VCaP (cell line): ENCODE data around the gene RARS1.

Experiments
- H3K27ac ChIP-seq: fragments of 450-650 bp; 2 replicates; pipeline ENCODE4 v1.5.1; 2017
- TF ChIP-seq, protein P1 (sequence below): fragments of 450-650 bp; conservative IDR thresholded peaks from 2 replicates; pipeline ENCODE4 v1.5.1; 2017; ENCODE audit warnings: mild to moderate bottlenecking, moderate library complexity

RARS1 gene

DNA sequence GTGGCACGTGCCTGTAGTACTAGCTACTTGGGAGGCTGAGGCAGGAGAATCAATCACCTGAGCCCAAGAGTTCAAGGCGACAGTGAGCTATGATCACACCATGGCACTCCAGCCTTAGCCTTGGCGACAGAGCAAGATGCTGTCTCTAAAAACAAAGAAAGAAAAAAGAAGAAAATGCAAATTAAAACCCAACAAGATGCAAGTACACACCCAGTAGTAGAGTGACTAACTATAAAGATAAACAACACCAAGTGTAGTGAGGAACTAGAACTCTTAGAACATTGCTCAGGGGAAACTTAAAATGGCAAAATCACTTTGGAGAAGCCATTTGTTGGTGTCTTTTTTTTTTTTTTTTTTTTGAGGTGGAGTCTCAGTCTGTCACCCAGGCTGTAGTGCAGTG lies 34.7 kb upstream of the RARS1 start:
- TF ChIP-seq, protein P1, sequence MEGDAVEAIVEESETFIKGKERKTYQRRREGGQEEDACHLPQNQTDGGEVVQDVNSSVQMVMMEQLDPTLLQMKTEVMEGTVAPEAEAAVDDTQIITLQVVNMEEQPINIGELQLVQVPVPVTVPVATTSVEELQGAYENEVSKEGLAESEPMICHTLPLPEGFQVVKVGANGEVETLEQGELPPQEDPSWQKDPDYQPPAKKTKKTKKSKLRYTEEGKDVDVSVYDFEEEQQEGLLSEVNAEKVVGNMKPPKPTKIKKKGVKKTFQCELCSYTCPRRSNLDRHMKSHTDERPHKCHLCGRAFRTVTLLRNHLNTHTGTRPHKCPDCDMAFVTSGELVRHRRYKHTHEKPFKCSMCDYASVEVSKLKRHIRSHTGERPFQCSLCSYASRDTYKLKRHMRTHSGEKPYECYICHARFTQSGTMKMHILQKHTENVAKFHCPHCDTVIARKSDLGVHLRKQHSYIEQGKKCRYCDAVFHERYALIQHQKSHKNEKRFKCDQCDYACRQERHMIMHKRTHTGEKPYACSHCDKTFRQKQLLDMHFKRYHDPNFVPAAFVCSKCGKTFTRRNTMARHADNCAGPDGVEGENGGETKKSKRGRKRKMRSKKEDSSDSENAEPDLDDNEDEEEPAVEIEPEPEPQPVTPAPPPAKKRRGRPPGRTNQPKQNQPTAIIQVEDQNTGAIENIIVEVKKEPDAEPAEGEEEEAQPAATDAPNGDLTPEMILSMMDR, result no peak
- H3K27ac ChIP-seq, result no peak overlapping the region

DNA sequence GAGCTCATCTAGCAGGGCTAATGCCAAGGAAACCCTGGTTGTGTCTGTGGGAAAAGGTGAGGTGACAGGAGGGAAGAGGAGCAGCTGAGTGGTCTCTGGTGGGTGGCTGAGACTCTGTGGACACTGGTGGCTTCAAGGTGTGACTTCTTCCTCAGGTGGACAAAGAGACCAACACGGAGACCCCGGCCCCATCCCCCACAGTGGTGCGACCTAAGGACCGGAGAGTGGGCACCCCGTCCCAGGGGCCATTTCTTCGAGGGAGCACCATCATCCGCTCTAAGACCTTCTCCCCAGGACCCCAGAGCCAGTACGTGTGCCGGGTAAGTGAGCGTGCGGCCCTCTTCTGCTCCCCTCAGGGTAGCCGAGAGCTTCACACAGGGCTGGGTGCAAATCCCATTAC lies 31.1 kb upstream of the RARS1 start:
- TF ChIP-seq, protein P1, result no peak
- no peak overlapping the region for H3K27ac ChIP-seq

DNA sequence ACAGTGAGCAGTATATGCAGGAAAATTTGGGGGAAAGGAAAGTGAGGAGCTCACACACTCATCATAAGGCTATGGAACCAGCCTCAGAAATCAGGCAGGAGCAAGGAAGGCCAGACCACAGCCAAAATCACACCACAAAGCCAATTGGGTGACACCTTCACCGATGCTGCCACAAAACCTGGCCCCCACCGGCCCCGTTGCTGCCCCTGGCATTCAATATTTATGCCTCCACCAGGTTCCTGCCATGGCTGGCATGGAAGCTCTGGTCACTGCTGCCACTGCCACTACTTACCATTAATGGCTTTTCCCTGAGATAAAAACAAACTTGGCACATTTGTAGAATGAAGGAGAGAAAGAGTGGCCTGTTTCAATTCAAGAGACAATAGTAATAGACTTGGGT lies 28.7 kb upstream of the RARS1 start:
- H3K27ac ChIP-seq, result no peak overlapping the region
- TF ChIP-seq, protein P1, result no peak

DNA sequence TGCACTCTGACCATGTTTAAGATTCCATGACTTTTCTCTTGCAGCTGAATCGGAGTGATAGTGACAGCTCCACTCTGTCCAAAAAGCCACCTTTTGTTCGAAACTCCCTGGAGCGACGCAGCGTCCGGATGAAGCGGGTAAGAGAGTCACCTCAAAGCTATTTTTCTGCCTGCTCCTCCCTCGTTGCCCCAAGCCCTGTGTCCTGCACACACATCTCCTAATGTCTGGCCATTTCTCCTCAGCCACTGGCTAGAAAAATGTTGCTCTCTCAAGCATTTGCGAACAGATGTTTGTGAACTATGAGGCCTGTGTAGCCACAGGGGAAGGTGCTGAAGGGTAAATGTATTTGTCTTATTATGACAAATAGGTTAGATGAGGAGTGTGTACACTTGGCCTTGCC lies 25.7 kb upstream of the RARS1 start:
- TF ChIP-seq, protein P1, result no peak
- H3K27ac ChIP-seq, result no peak overlapping the region

DNA sequence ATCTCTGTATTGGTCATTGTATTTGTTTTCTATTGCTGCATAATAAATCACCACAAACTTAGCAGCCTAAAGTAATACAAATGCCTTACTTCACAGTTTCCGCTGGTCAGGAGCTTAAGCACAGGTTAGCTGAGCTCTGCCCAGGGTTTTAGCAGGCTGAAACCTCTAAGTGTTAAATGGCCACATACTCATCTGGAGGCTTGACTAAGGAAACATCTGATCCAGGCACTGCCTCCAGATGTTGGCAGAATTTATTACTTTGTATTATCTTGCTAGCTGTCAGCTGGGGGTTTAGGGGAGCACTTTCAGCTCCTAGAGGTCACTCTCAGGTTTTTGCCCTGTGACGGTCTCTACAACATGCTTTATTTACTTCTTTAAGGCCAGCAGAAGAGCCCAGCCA lies 23.2 kb upstream of the RARS1 start:
- H3K27ac ChIP-seq, result no peak overlapping the region
- TF ChIP-seq, protein P1, result no peak

DNA sequence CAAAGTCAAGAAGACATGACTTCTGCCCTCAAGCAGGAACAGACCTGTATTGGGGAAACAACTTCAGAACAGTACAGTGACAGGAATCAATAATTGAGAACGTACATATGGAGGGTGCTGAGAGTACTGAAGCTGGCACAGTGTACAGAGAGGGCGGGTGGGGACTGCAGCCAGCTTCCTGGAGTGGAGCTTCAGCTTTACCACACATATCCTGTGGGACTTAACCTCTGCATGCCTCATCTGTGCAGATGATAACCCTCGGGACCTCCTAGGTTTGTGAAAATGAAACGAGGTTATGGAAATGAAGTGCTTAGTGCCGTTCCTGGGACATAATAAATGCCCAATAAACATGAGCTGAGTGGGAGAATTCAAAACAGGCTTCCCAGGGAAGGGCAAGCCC lies 22.1 kb upstream of the RARS1 start:
- H3K27ac ChIP-seq, result no peak overlapping the region
- TF ChIP-seq, protein P1, result no peak

DNA sequence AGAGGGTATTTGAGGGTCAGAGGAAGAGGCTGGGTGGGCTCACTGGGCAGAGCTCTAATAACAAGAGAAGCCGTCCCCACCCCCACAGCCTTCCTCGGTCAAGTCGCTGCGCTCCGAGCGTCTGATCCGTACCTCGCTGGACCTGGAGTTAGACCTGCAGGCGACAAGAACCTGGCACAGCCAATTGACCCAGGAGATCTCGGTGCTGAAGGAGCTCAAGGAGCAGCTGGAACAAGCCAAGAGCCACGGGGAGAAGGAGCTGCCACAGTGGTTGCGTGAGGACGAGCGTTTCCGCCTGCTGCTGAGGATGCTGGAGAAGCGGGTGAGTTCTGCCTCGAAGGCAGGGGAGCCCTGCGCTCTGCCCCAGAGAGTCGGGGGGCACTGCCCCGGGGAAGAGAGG lies 21.6 kb upstream of the RARS1 start:
- TF ChIP-seq, protein P1, result no peak
- no peak overlapping the region for H3K27ac ChIP-seq
